Mucosa of stomach (tissue), 1 donor: ENCODE data around the gene HVCN1.
A peak's percentile ranks its signal among the peaks of the same experiment; 100 is the strongest.

Experiments used
- H3K27me3 ChIP-seq: one replicate; pipeline ENCODE4 v1.7.0; 2013; ENCODE audit warnings: mild to moderate bottlenecking, low read length; ENCODE audit not compliant: control insufficient read depth, insufficient read depth
- H3K36me3 ChIP-seq: one replicate; pipeline ENCODE4 v1.7.0; 2013; ENCODE audit warnings: low read length; ENCODE audit not compliant: control insufficient read depth, insufficient read depth
- H3K4me1 ChIP-seq: one replicate; pipeline ENCODE4 v1.7.0; 2013; ENCODE audit warnings: mild to moderate bottlenecking, low read length; ENCODE audit not compliant: control insufficient read depth, insufficient read depth
- H3K4me3 ChIP-seq: one replicate; pipeline ENCODE4 v1.7.0; 2013; ENCODE audit warnings: low read length
- H3K9ac ChIP-seq: one replicate; pipeline ENCODE4 v1.7.0; 2013; ENCODE audit warnings: mild to moderate bottlenecking, low read length, moderate library complexity
- H3K9me3 ChIP-seq: one replicate; pipeline ENCODE4 v1.7.0; 2013; ENCODE audit warnings: mild to moderate bottlenecking, low read length, moderate library complexity; ENCODE audit not compliant: control insufficient read depth
- donor health status: Pancreatic carcinoma.

The HVCN1 gene

DNA sequence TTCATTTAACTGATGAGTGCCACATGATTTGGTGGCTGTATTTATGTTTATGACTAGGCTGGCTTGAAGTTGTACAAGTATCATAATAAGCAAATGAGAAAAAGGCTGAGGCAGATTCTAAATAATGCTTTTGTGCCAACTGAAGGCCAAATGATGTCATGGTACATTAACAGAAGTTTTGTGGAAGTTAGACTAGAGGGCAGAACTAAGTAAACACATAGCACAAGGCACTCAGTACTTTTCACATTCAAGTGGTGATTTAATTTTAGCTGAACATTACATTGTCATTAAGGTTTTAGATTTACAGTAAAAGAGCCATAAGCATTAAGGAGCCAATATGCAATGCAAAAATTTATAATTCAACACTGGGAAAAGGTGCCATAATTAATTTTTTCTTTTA, 32.7 kb upstream of the HVCN1 start:
- H3K36me3 ChIP-seq, result no peaks in the 10 kb centered on the region
- H3K9me3 ChIP-seq, result no peaks in the 10 kb centered on the region
- H3K4me1 ChIP-seq, result no peaks in the 10 kb centered on the region
- no peak overlapping the region for H3K4me3 ChIP-seq
- H3K27me3 ChIP-seq, result no peaks in the 10 kb centered on the region
- H3K9ac ChIP-seq, result no peak overlapping the region

DNA sequence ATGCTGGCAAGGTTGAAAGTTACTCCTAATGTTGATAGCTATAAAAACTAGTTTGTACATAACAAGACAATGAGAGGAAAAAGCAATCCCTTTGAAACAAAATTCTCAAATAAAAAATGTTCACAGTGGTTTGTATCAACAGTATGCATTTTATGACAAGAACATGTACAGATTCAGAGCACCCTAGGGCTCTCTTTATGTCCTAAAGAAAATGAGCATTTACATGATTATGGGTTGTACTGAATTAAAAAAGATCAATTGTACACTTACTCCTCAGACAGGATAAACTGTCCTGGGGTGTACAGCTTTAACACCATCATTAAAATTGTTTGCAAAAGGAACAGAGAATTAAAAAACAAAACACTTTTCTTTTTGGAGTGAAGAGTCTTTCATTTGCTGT, 31.6 kb upstream of the HVCN1 start:
- H3K27me3 ChIP-seq, result no peaks in the 10 kb centered on the region
- no peak overlapping the region for H3K9ac ChIP-seq
- H3K36me3 ChIP-seq, result no peaks in the 10 kb centered on the region
- no peaks in the 10 kb centered on the region for H3K4me1 ChIP-seq
- no peak overlapping the region for H3K4me3 ChIP-seq
- H3K9me3 ChIP-seq, result no peaks in the 10 kb centered on the region

DNA sequence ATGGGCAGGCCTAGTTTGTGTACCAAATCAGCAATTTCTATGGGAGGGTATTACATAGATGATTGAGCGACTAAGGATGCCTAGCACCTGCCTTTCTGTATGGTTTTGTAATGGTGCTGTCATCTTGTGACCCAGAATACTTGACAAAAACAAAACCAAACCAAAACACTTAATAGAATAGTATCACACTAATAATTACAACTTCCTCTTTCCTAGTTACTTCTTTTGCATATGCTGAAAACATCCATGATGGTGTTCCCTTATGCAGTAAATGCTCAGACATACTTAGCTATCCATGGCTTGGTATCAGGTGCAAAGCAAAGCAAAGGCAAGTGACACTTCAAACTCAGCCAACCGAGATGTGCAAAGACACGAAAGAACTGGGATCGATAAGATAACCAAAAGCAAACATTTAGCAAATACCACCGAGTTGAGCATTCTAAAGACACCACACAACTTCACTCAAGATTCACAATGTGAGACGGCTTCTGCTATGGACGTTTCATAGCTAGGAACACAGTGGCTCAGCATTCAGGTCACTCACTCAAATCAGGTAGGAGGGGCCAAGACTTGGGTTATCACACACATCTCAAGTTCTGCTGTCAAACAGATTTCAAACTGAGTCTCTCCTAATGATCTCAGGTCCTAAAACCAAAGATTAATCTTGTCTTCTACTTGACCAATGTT, 29.4 kb upstream of the HVCN1 start:
- no peaks in the 10 kb centered on the region for H3K27me3 ChIP-seq
- no peaks in the 10 kb centered on the region for H3K4me1 ChIP-seq
- H3K9me3 ChIP-seq, result no peaks in the 10 kb centered on the region
- H3K36me3 ChIP-seq, result no peaks in the 10 kb centered on the region
- H3K4me3 ChIP-seq, result no peak overlapping the region
- H3K9ac ChIP-seq, result no peak overlapping the region

DNA sequence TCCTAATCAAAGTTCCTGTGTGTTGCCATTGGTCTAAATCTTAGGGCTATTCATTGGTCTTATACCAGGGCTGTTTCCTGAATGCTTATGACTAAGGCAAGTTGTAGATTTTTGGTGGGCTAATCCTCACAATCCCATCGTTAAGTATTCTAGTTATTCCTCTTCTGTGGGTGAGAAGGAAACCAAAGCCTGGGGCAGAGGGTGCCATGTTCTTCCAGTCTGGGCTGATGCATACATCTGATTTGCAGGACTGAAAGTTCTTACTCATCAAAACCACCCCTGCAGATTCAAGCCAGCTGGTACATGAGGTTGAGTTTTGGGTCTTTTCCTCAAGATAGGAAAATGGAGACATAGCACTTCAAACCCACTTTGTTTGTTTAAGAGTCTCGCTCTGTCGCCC, 28.1 kb upstream of the HVCN1 start:
- no peak overlapping the region for H3K4me3 ChIP-seq
- H3K9ac ChIP-seq, result no peak overlapping the region
- H3K4me1 ChIP-seq, result no peaks in the 10 kb centered on the region
- no peaks in the 10 kb centered on the region for H3K36me3 ChIP-seq
- H3K9me3 ChIP-seq, result no peaks in the 10 kb centered on the region
- no peaks in the 10 kb centered on the region for H3K27me3 ChIP-seq

DNA sequence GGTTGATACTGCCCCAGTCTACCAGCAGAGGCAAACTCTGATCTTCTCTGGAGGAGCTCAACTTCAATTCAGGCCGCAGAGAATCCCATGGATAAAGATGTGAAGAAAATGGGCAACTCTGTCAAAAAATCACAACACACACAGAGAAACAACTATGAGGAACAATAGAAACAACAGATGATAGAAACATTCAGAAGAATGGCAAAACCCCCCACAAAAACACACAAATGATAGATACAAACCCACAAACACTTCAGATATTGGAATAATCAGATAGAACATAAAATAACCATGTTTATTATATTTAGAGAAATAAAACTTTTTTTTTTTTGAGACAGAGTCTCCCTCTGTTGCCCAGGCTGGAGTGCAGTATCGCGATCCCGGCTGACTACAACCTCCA, 20.0 kb upstream of the HVCN1 start:
- H3K27me3 ChIP-seq, result no peaks in the 10 kb centered on the region
- no peaks in the 10 kb centered on the region for H3K36me3 ChIP-seq
- H3K9ac ChIP-seq, result no peak overlapping the region
- no peaks in the 10 kb centered on the region for H3K4me1 ChIP-seq
- H3K4me3 ChIP-seq, result no peak overlapping the region
- no peaks in the 10 kb centered on the region for H3K9me3 ChIP-seq

DNA sequence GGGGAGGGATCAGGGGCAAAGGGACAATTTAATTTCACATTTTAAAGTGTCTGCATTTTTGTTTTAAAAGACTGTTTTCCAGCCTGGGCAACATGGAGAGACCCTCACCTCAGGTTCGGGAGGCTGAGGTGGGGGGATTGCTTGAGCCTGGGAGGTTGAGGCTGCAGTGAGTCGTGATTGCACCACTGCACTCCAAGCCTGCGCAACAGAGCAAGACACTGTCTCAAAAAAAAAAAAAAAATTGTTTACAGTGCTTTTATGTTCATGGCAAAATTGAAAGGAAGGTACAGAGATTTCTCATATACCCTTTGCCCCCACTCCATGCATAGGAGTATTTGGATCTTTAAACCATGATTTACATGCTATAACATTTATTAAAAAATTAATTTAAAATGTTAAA, 16.4 kb upstream of the HVCN1 start:
- Histone ChIP-seq H3K36me3 (no peaks in the 10 kb centered on the region), H3K4me3 (no peak overlapping the region), H3K4me1 (no peaks in the 10 kb centered on the region), H3K27me3 (no peaks in the 10 kb centered on the region), H3K9ac (no peak overlapping the region), H3K9me3 (no peaks in the 10 kb centered on the region)

- H3K4me3 ChIP-seq, result no peak overlapping the region
- H3K9ac ChIP-seq, result no peak overlapping the region
- no peaks in the 10 kb centered on the region for H3K4me1 ChIP-seq
- no peaks in the 10 kb centered on the region for H3K36me3 ChIP-seq
- H3K27me3 ChIP-seq, result no peaks in the 10 kb centered on the region
- H3K9me3 ChIP-seq, result no peaks in the 10 kb centered on the region
Measured at GRCh38 chr12:110704750-110705149, 15.8 kb upstream of the HVCN1 start.

DNA sequence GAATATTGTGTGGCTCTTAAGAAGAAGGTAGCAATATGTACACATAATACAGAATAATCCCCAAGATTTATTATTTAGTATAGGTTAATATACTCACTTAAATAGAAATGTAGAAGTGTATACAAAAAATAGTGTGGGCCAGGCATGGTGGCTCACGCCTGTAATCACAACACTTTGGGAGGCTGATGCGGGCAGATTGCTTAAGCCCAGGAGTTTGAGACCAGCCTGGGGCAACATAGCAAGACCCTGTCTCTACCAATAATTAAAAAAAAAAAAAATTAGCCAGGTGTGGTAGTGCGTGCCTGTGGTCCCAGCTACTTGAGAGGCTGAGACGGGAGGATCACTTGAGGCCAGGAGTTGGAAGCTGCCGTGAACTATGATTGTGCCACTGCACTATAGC, 15.3 kb upstream of the HVCN1 start:
- H3K4me1 ChIP-seq, result no peaks in the 10 kb centered on the region
- H3K4me3 ChIP-seq, result no peak overlapping the region
- H3K9ac ChIP-seq, result no peak overlapping the region
- H3K9me3 ChIP-seq, result no peaks in the 10 kb centered on the region
- H3K36me3 ChIP-seq, result no peaks in the 10 kb centered on the region
- no peaks in the 10 kb centered on the region for H3K27me3 ChIP-seq

- no peaks in the 10 kb centered on the region for H3K27me3 ChIP-seq
- H3K36me3 ChIP-seq, result no peaks in the 10 kb centered on the region
- no peak overlapping the region for H3K9ac ChIP-seq
- peaks cover 10% of the 10 kb centered on the region for H3K4me1 ChIP-seq
- no peaks in the 10 kb centered on the region for H3K9me3 ChIP-seq
- H3K4me3 ChIP-seq, result no peak overlapping the region
Measured at GRCh38 chr12:110702081-110702480, 13.2 kb upstream of the HVCN1 start.

DNA sequence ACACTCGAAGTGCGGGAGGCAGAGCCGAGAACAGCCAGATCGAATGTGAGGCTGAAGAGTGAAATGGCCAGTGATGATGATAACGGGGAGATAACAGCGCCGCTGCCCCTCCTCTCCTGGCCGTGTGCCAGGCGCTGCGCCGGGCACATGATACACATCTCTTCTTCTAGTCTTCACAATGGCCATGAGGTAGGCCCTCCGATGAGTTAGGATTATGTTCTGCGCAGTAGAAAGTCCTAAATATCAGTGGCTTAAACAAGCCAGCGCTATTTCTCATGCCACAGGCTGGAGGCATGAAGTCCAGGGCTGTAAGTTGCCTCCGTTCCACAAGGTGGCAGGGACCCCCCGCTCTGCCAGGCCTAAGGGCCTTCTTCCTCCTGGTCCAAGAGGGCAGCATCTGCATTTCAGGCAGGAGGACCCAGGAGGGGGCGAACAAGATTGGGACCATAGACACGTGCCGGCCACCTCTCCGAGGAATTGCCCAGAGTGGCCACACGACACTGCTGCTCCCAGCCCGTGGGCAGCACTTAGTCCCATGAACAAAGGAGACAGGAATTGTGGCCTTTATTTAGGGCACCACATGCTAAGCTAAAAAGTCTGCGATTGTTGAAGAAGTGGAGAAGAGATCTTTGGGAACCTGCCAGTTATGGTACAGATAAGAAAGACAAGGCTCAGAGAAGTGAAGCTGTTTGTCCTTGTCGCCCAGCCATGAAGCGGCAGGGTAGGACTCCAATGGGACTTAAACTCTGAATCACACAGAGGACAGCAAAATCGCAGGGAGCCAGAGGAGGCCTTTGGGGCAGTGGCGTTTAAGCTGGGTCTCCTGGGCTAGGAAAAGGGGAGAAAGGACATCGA, 10.9 kb upstream of the HVCN1 start:
- Histone ChIP-seq H3K4me1 (peaks cover 10% of the 10 kb centered on the region), H3K36me3 (no peaks in the 10 kb centered on the region), H3K9me3 (no peaks in the 10 kb centered on the region), H3K27me3 (no peaks in the 10 kb centered on the region), H3K9ac (no peak overlapping the region), H3K4me3 (no peak overlapping the region)

GRCh38 chr12:110698171-110698902, 9.4 kb upstream of the HVCN1 start:
- H3K4me1 ChIP-seq, result peaks cover 10% of the 10 kb centered on the region
- no peaks in the 10 kb centered on the region for H3K27me3 ChIP-seq
- no peaks in the 10 kb centered on the region for H3K36me3 ChIP-seq
- no peaks in the 10 kb centered on the region for H3K9me3 ChIP-seq
- H3K4me3 ChIP-seq, result peak overlapping the region; percentile 12
- no peak overlapping the region for H3K9ac ChIP-seq

GRCh38 chr12:110697236-110697635, 8.3 kb upstream of the HVCN1 start:
- no peaks in the 10 kb centered on the region for H3K9me3 ChIP-seq
- no peak overlapping the region for H3K4me3 ChIP-seq
- no peaks in the 10 kb centered on the region for H3K36me3 ChIP-seq
- H3K27me3 ChIP-seq, result no peaks in the 10 kb centered on the region
- no peak overlapping the region for H3K9ac ChIP-seq
- H3K4me1 ChIP-seq, result peaks cover 10% of the 10 kb centered on the region
